ENCODE data around the gene TNFRSF14.

TNFRSF14 gene

DNA sequence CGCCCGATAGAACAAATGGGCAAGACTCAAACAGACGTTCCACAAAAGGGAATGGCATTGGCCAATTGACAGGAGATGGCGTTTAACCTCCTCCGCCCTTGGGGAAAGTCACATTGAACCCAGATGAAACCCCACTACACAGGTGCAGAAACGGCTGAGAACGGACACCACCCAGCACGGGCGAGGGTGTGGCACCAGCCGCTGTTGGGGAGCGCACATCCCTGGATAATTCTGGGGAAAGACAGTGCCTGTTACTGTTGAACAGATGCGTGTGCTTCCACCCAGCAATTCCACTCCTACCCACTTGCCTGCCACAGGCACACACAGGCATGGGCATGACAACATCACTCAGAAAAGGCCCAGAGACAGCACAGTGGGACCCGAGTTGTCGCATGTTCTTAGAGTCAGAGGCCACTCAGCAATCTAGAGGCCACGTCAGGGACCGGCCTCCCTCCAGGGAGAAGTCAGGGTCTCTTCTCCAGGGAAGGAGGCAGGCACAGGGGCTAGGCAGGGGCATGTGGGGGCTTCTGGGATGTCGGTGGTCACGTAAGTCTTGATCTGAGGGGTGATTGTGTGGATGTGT, 45.6 kb downstream of the TNFRSF14 start:
- DNase-seq (ENCODE audit: low read depth in 2 of 2), result no peak

DNA sequence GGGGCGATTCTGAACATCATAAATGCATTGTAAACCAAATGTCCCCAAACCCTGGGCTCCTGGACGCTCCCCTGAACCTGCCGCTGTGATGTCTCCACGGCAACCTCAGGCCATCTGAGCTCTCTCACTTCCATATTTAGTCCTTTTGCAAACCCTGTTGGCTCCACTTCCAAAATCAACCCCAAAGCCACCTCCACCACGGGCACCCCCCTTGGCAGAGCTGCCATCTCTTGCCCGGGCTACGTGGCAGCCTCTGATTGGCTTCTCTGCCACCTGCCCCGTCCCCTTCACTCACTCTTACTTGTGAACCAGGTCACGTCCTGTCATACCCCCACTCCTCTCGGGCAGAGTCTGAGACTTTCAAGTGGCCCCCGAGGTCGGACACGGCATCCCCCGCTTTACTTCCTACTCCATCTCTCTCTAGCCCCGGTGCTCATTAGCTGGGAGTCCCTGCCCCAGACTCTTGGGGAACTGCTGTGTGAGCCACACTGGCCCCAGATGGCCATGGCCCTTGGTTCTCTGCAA, 46.2 kb downstream of the TNFRSF14 start:
- no peak for DNase-seq (ENCODE audit: low read depth in 2 of 2)

- no peak for DNase-seq (ENCODE audit: low read depth in 2 of 2)
These were observed 46.8 kb downstream of the TNFRSF14 start for GRCh38 chr1:2602866-2603520.

DNA sequence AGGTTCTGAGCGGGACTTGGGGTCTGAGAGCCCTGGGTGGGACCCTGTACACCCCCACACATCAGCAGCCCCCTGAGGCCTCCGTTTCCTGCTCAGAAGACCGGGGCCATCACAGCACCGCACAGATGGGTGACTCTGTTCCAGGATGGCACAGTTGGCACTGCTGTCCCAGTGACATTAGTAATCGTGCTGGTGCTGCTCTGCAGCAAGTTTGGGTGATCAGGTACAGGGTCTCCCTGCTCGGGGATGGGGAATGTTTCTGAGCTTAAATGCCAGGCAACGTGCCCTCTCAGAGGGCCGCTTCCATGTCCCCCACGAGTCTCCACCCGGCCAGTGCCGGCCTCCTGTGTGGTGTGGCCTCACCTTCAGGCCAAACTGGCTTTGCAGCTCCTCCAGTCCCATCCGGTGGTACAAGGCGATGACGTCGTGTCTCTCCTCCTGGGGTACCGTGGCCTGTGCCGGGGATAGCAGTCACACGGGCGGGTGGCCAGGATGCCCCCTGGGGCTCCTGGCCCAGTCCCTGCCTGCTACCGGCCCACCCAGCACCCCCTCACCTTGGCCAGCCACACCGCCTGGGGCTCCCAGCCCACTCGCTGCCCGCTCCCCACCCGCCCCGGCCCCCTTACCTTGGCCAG, 47.5 kb downstream of the TNFRSF14 start:
- no peak for DNase-seq (ENCODE audit: low read depth in 2 of 2)

DNA sequence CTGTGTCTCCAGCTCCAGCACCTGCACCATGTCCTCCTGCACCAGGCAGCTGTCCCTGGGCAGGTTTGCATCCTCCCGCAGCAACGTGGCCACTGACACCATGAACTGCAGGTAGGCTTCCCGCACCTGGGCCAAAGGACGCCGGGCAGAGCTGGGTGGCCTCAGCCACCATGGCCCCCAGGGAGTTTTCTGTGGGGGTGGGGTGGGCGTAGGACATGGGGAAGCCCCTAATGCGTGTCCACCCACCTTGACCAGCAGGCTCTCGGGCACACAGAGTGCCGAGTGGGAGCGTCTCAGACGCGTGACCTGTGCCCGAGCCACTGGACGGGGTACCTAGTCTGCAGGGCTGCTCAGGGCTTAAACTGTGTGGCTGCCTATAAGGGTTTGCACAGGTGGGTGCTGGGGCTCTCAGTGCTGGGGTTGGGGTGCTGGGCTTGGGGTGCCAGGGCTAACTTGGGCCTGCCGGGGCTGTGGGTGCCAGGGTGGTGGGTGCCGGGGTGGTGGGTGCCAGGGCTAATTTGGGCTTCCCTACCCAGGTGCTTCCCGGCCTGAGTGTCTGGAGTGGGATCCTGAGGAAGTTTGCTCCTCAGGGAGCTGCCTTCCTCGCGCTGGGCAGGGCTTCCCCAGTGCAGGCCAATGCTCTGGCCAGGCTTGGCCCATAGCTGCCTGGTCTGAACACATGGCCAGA, 48.1 kb downstream of the TNFRSF14 start:
- DNase-seq (ENCODE audit: low read depth in 2 of 2), result no peak

GRCh38 chr1:2604844-2605508, 48.8 kb downstream of the TNFRSF14 start:
- no peak for DNase-seq (ENCODE audit: low read depth in 2 of 2)

- no peak for DNase-seq (ENCODE audit: low read depth in 2 of 2)
These were observed 49.6 kb downstream of the TNFRSF14 start for GRCh38 chr1:2605509-2606395.

GRCh38 chr1:2606396-2606880, 50.3 kb downstream of the TNFRSF14 start:
- DNase-seq (ENCODE audit: low read depth in 2 of 2), result no peak

GRCh38 chr1:2606881-2607621, 50.9 kb downstream of the TNFRSF14 start:
- no peak for DNase-seq (ENCODE audit: low read depth in 2 of 2)

DNA sequence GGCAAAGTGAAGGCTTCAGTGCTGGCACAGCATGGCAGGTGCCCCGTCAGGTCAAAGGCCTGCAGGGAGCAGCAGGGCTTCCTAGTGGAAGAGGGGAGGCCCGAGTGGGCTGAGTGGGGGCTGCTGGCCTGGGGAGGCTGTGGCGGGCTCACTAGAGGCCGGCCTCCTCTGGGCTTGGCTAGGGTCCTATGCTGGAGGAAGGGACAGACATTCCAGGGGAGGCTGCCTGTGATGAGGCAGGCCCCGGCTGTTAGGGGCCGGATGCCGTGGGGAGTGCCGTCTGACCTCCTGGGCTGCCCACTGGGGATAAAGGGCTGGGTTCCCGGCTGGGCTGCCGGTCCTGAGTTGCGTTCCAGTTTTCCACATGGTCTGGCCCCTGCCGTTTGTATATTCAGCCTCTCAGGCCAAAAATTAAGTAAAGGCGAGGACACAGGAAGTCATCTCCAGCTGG, 51.5 kb downstream of the TNFRSF14 start:
- DNase-seq (ENCODE audit: low read depth in 2 of 2), result no peak

DNA sequence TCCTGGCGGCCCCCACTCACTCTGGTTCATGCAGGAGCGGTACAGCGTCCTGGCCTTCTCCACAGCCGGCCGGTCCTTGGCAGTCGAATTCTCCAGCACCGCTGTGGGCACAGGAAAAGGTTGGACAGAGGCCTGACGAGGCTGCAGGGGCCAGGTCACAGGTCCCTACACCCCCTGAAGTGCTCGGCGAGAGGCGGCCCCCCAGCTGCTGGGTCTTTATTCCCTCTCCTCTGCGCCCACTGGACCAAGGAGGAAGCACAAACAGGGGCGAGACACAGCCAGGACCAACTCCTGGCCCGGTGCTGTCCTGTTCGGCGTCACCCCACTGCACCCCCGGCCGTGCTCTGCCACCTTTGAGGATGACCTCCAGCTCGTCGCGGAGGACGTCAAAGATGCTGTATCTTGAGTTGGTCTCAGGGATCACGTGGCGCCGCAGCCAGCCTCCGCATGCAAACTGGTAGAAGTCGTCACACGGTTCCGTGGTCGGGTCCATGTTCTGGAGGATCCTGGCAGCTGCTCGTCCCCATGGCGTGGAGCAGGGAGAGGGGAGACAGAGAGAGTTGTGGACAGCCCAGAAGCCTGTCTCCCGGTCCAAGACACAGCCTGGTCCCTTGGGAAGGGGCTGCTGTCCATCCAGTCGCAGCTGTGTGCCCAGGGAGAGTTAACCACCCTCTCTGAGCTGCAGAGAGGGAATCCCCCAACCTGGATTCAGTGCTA, 53.3 kb downstream of the TNFRSF14 start:
- DNase-seq (ENCODE audit: low read depth in 2 of 2), result no peak

DNA sequence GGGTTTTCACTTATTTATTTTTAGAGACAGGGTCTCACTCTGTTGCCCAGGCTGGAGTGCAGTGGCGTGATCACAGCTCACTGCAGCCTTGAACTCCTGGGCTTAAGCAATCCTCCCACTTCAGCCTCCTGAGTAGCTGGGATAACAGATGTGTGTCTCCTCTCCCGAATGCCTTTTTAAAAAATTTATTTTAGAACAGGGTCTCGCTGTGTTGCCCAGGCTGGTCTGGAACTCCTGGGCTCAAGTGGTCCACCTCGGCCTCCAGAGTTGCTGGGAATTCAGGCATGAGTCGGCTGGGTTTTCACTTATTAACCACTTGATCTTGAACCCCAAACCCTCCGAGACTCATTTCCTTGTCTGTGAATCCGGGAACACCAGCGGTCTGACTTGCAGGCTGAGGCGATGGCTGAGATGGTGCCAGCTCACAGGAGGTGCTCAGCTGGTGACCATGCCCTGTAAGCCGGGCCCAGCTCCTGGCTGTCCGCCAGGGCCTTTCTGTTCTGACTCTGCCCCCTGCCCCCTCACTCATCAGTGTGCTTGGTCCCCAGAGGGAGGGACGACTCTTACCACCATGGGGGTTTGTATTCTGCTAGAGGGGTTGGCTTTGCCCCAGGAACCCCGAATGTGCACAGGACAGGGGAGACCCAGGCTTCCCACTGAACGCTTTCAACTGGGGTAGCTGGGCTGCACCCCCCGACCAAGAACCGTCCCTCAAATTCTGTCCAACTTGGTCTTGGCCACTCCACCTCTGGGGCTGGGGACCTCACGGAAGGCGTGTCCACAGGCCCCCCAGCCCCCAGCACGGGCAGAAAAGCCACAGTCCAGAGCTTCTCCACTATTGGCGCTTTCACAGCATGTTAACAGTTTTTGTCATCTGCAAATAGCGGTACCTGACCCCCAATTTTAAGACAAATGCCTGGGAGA, 54.1 kb downstream of the TNFRSF14 start:
- no peak for DNase-seq (ENCODE audit: low read depth in 2 of 2)

DNA sequence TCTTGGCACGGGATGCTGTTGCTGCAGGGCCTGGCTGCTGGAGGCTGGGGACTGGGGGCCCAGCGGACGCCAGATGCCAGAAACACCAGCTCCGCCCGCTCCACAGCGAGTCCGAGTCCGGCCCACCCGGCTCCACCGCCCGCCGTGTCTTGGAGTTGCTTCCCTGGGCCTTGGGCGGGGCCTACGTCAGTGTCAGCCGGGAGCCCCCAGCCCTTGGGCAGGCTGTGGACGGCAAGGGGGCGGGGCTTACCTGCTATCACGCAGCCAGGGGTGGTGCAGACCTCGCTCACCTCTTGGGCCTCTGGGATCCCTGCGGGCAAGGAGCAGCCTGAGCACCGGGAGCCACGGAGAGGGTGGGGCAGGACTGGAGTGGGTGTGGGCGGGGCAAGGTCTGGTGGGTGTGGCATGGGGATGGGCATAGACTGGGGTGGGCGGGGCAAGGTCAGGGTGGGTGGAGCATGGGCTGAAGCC, 54.9 kb downstream of the TNFRSF14 start:
- DNase-seq (ENCODE audit: low read depth in 2 of 2), result no peak

DNA sequence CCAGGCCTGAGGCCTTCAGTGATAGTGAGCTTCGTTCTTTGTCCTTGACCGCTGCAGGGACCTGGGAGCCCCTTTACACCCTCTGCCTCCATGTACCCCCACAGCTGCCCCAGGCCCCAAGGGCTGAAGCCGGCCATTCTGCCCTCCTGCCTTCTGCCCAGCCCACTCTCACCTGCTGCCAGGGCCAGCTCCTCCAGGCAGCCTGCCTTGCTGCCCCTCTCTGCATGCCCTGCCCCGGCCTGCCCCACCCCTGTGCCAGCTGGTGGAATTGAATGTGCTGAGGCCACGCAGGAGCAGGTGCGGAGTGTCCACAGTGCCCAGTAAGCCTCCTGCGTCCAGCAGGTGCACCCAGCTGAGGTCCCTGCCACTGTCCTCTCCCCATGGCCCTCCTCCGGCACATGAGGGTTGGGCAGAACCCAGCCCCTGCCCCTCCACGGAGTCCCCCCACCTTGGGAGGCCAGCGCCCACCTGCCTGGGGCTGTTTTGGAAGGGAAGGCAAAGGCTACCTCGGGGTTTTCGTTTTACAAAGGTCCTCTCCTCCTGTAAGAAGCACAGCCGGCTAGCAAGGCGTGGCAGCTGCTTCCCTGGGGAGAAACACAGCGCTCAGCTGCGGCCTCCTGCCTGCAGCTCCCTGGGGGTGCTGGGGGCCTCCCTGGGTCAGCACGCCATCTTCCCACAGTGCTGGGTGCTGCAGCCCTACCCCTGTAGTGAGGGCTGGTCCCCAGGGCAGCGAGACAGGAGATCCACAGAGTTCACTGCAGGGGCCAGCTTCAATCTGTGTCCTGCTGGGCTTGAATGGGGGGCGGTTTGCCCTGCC, 55.7 kb downstream of the TNFRSF14 start:
- DNase-seq (ENCODE audit: low read depth in 2 of 2), result no peak

GRCh38 chr1:2612591-2613365, 56.6 kb downstream of the TNFRSF14 start:
- DNase-seq (ENCODE audit: low read depth in 2 of 2), result no peak

Measured in fibroblast of skin of left biceps (primary cell).